ENCODE results near the gene CWC22.

Gene CWC22

DNA sequence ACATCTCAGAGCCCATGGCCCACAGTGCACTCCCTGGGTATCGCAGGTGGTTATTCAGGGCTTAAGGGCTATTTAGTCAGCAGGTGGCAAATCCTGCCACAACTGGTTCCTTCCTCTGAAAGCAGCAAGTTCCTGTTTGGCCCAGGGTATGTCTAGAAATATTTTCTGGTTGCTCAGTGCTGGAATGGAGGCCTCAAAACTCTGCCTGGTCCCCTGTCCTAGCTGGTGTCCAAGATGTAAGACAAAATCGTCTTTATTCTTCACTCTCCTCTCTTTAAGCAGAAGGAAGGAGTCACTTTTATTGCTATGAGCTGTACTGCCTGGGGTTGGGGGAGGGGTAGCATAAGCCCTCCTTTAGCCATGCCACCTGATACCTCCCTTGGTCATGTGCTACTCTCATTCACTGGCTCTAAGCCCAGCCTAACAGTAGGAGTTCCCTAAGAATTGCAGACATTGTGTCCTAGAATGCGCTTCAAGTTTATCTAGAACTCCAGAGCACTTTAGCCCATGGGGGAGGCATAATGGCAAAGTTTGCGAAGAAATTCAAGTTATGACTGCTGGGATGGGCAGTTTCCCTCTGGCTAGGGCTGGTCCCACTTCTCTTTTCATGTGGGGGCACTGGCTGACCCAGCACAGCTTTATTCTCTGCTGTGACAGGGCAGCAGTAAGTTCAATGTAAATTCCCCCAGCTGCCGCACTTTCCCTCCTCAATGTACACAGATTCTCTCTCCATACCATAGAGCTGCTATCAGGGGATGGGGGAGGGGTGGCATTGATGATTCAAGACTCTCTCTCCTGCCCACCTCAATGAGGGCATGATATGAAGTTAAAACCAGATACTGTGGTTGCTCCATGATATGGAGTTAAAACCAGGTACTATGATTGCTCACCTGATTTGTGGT is 27.1 kb upstream of the CWC22 start:
- DNase-seq (ENCODE audit: low spot score) = no peak
- H3K4me3 ChIP-seq (ENCODE audit: severe bottlenecking) = no peak overlapping the region

DNA sequence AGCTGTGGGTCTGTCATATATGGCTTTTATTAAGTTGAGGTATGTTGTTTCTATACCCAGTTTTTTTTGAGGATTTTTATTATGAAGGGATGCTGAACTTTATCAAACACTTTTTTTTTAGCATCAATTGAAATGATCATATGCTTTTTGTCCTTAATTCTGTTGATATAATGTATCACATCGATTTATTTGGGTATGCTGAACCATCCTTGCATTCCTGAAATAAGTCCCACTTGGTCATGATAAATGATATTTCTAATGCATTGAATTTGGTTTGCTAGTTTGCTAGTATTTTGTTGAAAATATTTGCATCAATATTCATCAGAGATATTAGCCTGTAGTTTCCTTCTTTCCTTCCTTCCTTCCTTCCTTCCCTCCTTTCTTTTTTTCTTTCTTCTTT is 22.5 kb upstream of the CWC22 start:
- no peaks in the 10 kb centered on the region for H3K4me1 ChIP-seq (ENCODE audit: insufficient read depth, poor library complexity, severe bottlenecking)
- no peak overlapping the region for H3K27ac ChIP-seq (ENCODE audit: poor library complexity, severe bottlenecking)
- no peak overlapping the region for H3K4me3 ChIP-seq (ENCODE audit: severe bottlenecking)
- TF ChIP-seq CTCF (IDR thresholded peaks at IDR 0.05; ENCODE audit: poor library complexity, severe bottlenecking) = no peak
- no peak for DNase-seq (ENCODE audit: low spot score)
- ATAC-seq (ENCODE audit: low read depth) = no peak
- no peaks in the 10 kb centered on the region for H3K36me3 ChIP-seq (ENCODE audit: low read depth)
- H3K27me3 ChIP-seq (ENCODE audit: insufficient read depth, poor library complexity, severe bottlenecking) = no peaks in the 10 kb centered on the region
- H3K9me3 ChIP-seq (ENCODE audit: severe bottlenecking) = no peaks in the 10 kb centered on the region

More for the DNA sequence above, 27.1 kb upstream of the CWC22 start:
- no peak for TF ChIP-seq CTCF (IDR thresholded peaks at IDR 0.05; ENCODE audit: poor library complexity, severe bottlenecking)
- no peaks in the 10 kb centered on the region for H3K9me3 ChIP-seq (ENCODE audit: severe bottlenecking)
- ATAC-seq (ENCODE audit: low read depth) = peak; percentile 41; the same call in 2 of the 3 replicates
- no peak overlapping the region for H3K27ac ChIP-seq (ENCODE audit: poor library complexity, severe bottlenecking)
- no peaks in the 10 kb centered on the region for H3K4me1 ChIP-seq (ENCODE audit: insufficient read depth, poor library complexity, severe bottlenecking)
- H3K36me3 ChIP-seq (ENCODE audit: low read depth) = no peaks in the 10 kb centered on the region
- H3K27me3 ChIP-seq (ENCODE audit: insufficient read depth, poor library complexity, severe bottlenecking) = no peaks in the 10 kb centered on the region

GRCh38 chr2:180021850-180022249 is 14.8 kb upstream of the CWC22 start:
- Histone ChIP-seq H3K27me3 (ENCODE audit: insufficient read depth, poor library complexity, severe bottlenecking) (no peaks in the 10 kb centered on the region), H3K4me1 (ENCODE audit: insufficient read depth, poor library complexity, severe bottlenecking) (peaks cover 11% of the 10 kb centered on the region), H3K27ac (ENCODE audit: poor library complexity, severe bottlenecking) (no peak overlapping the region), H3K36me3 (ENCODE audit: low read depth) (no peaks in the 10 kb centered on the region), H3K9me3 (ENCODE audit: severe bottlenecking) (no peaks in the 10 kb centered on the region), H3K4me3 (ENCODE audit: severe bottlenecking) (no peak overlapping the region)
- ATAC-seq (ENCODE audit: low read depth) (no peak), DNase-seq (ENCODE audit: low spot score) (no peak)
- TF ChIP-seq CTCF (IDR thresholded peaks at IDR 0.05; ENCODE audit: poor library complexity, severe bottlenecking) = no peak

GRCh38 chr2:180017784-180018183 is 10.7 kb upstream of the CWC22 start:
- TF ChIP-seq CTCF (IDR thresholded peaks at IDR 0.05; ENCODE audit: poor library complexity, severe bottlenecking) = no peak
- DNase-seq (ENCODE audit: low spot score) (no peak), ATAC-seq (ENCODE audit: low read depth) (peak; percentile 56; the same call in 2 of the 3 replicates)
- no peak overlapping the region for H3K4me3 ChIP-seq (ENCODE audit: severe bottlenecking)
- no peaks in the 10 kb centered on the region for H3K36me3 ChIP-seq (ENCODE audit: low read depth)
- H3K9me3 ChIP-seq (ENCODE audit: severe bottlenecking) = no peaks in the 10 kb centered on the region
- no peak overlapping the region for H3K27ac ChIP-seq (ENCODE audit: poor library complexity, severe bottlenecking)
- peaks cover 27% of the 10 kb centered on the region for H3K4me1 ChIP-seq (ENCODE audit: insufficient read depth, poor library complexity, severe bottlenecking)
- H3K27me3 ChIP-seq (ENCODE audit: insufficient read depth, poor library complexity, severe bottlenecking) = no peaks in the 10 kb centered on the region

DNA sequence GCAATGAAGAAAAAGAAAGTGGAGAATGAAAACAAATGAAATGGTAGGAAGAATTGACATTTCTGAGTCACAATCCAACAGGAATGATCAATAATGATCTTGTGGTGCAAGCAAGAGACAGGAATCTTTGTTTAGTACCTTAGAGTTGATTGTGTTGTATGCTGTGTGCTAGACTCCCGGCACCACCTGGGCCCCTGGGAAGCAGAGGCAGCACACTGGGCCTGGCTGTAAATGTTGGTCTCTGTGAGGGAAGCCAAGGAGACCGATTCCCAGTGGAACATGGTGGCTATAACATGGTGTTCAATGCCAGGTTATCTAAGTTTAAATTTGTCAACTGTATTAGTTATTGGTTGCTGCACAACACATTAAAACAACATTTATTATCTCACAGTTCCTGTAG is 9.8 kb upstream of the CWC22 start:
- H3K9me3 ChIP-seq (ENCODE audit: severe bottlenecking) = no peaks in the 10 kb centered on the region
- ATAC-seq (ENCODE audit: low read depth) = no peak
- DNase-seq (ENCODE audit: low spot score) = no peak
- TF ChIP-seq CTCF (IDR thresholded peaks at IDR 0.05; ENCODE audit: poor library complexity, severe bottlenecking) = no peak
- H3K36me3 ChIP-seq (ENCODE audit: low read depth) = no peaks in the 10 kb centered on the region
- no peak overlapping the region for H3K4me3 ChIP-seq (ENCODE audit: severe bottlenecking)
- peak overlapping the region; percentile 46 for H3K27ac ChIP-seq (ENCODE audit: poor library complexity, severe bottlenecking)
- H3K27me3 ChIP-seq (ENCODE audit: insufficient read depth, poor library complexity, severe bottlenecking) = no peaks in the 10 kb centered on the region
- peaks cover 28% of the 10 kb centered on the region for H3K4me1 ChIP-seq (ENCODE audit: insufficient read depth, poor library complexity, severe bottlenecking)

All from RWPE2 (cell line).